GM12801 (cell line): ENCODE data around the gene CDK6.

Source experiments
- CTCF ChIP-seq: IDR thresholded peaks from one replicate; pipeline ENCODE4 v1.5.1; 2011; ENCODE audit warnings: control low read depth; ENCODE audit not compliant: insufficient read length; ENCODE audit errors: extremely low read depth

The CDK6 gene

GRCh38 chr7:92755680-92756079 lies 80.7 kb downstream of the CDK6 start:
- TF ChIP-seq CTCF = no peak

- no peak for TF ChIP-seq CTCF
These were observed 81.3 kb downstream of the CDK6 start for GRCh38 chr7:92754919-92755581.

- no peak for TF ChIP-seq CTCF
These were observed 82.8 kb downstream of the CDK6 start for GRCh38 chr7:92753614-92754013.

- TF ChIP-seq CTCF = no peak
These were observed 84.2 kb downstream of the CDK6 start for GRCh38 chr7:92751902-92752901.

DNA sequence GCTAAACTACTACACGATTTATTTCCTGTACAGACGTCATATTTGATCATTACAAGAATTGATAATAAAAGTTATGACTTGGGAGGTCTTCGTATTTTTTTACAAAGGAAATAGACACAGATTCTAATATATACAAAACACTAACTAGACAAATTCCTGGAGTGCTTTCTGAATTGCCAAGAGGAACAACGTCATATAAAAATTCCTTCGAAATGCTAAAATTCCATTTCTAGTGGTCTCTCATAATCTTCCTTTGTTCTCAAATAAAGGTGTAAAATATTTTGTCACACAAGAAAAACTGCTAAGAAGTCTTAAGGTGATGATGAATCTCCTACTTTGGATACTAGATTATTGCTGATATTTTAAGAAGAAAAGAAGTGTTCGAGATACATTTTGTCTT lies 85.4 kb downstream of the CDK6 start:
- TF ChIP-seq CTCF = no peak

- no peak for TF ChIP-seq CTCF
These were observed 85.9 kb downstream of the CDK6 start for GRCh38 chr7:92750447-92750839.

GRCh38 chr7:92749832-92750446 lies 86.4 kb downstream of the CDK6 start:
- TF ChIP-seq CTCF = no peak
